ENCODE data around the gene COL19A1.

- TF ChIP-seq, protein P1, sequence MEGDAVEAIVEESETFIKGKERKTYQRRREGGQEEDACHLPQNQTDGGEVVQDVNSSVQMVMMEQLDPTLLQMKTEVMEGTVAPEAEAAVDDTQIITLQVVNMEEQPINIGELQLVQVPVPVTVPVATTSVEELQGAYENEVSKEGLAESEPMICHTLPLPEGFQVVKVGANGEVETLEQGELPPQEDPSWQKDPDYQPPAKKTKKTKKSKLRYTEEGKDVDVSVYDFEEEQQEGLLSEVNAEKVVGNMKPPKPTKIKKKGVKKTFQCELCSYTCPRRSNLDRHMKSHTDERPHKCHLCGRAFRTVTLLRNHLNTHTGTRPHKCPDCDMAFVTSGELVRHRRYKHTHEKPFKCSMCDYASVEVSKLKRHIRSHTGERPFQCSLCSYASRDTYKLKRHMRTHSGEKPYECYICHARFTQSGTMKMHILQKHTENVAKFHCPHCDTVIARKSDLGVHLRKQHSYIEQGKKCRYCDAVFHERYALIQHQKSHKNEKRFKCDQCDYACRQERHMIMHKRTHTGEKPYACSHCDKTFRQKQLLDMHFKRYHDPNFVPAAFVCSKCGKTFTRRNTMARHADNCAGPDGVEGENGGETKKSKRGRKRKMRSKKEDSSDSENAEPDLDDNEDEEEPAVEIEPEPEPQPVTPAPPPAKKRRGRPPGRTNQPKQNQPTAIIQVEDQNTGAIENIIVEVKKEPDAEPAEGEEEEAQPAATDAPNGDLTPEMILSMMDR (IDR thresholded peaks at IDR 0.05; ENCODE audit: low read depth, low read length) = no peak
- TF ChIP-seq EZH2phosphoT487 (IDR thresholded peaks at IDR 0.05; ENCODE audit: low read depth) = no peak
Observed at GRCh38 chr6:70008189-70008588, 141.8 kb downstream of the COL19A1 start.

Data from OCI-LY3 (cell line).